ENCODE data around the gene OR5K2.

The OR5K2 gene

DNA sequence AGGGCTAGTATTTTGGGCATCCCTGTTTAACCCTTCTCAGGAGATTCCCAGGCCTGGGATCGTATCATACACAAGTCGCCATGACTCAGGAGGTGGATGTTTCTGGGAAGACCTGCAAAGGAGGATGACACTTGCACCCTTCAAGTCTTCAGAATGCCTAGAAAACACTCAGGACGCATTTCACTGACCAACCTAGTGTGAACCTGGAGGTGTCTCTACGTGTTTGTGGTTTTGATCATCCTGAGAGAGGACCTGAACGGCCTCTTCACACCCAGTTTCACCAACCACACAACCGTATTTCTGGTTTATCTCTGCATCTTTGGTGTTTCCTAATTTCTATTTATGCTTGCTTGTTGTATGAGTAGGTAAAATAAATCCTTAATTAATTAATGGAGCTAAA is 28.0 kb downstream of the OR5K2 start:
- no peak for DNase-seq

- no peak for DNase-seq
Observed at GRCh38 chr3:98528474-98529346, 31.2 kb downstream of the OR5K2 start.

- DNase-seq, result no peak
Observed at GRCh38 chr3:98529856-98530459, 32.5 kb downstream of the OR5K2 start.

DNA sequence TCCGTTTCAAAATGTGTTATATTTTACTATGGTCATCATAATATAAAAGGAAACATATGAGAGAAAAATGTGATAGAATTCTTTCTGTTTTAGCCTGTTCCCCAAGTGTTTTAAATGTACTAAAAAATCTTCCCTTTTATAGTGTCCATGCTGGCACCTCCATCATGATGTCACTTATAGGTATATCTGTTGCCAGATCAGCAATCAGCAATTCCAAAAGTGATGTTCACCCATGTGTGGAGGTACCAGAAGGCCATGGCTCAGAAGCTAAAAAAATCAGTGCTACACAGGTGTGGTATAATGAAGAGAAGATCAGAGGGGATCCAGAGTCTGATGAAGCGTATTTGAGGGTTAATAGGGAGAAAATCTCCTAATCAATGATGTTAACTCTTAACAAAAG is 33.2 kb downstream of the OR5K2 start:
- no peak for DNase-seq

DNA sequence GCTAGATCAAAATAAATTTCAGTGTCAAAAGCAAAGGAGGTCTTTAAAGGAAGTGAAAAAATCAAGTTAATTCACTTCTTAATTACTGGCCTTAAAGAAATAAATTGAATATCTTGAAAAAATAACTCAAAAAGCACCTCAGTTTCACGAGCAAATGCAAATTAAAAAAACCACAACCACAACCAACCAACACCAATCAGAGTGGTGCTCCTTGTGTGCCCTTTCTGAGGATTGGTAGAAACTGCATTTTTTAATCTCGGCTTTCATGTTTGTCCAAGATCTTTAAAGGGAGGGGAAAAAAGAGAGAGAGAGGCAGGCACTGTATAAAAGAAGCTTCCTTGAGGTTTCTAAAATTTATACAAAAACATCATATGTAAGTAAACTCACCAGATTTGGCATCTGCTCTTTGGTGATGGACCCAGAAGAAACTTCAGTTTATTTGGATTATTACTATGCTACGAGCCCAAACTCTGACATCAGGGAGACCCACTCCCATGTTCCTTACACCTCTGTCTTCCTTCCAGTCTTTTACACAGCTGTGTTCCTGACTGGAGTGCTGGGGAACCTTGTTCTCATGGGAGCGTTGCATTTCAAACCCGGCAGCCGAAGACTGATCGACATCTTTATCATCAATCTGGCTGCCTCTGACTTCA is 34.3 kb downstream of the OR5K2 start, which contains the start of gene GPR15:
TSS of gene GPR15 (plus strand) at position 357 of the 653 bp plus-strand sequence. CDS start at position 413, 56 bp downstream.
- DNase-seq, result no peak

- DNase-seq, result no peak
Observed at GRCh38 chr3:98532275-98532637, 34.8 kb downstream of the OR5K2 start.

GRCh38 chr3:98532709-98533571 is 35.5 kb downstream of the OR5K2 start:
- no peak for DNase-seq

GRCh38 chr3:98534168-98534567 is 36.7 kb downstream of the OR5K2 start:
- no peak for DNase-seq

DNA sequence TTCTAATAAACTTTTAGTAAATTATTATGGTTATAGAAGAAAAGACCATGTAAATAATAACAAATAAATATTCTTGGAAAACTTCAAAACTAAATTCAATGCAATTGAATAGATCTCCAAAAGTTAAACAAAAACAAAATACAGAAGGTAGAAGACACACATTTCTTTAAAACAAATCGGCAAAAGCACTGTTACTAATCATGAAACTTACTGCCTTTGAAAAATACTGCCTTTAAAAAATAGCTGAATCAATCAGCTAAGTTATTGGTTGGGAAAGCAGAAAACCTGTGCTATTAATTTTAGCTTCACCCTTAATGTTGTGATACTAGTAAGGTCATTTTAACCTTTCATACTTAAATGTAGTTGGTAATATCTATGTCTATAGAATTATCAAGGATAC is 37.3 kb downstream of the OR5K2 start:
- no peak for DNase-seq

DNA sequence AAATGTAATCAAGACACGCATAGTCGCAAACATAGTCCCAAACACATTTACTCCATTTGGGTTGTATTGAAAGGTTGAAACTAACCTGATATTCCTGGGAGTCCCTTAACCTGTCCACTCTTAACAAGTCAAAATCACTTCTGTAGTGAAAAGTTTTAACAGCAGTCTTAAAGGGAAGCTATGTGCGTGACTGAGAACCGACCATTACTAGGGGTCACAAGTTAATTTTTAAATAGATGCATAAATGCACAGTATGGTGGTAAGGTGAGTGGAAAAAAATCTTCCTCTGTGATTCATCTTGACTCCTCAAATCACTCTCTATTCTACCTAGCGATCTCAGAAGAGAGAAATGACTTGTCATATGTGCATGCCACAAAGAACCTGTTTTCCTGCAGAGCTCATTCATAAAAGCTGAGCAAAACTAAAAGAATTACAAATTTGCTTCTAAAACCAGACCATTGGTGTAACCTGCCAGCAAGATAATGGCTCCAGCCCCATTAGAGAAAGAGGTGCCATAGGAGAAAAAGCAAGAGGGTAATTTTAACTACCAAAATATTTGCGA is 39.1 kb downstream of the OR5K2 start:
- no peak for DNase-seq

DNA sequence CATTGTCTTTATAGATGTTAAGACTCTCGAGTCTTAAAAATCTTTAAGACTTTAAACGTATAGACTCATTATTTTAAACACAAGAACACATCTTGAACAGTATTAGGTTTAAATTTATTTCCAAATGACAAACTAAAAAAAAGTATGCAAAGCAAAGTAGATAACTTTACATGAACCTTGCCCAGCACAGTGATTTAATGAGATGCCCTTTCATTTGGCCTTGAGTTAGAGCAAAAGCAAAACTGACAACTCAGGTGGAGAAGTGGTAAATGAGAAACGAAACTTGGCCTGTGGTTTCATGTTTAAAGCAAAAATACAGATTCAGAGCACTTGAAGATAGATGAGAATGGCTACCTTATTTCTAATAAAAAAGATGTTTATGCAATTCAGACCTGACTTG is 42.9 kb downstream of the OR5K2 start:
- DNase-seq, result no peak

- DNase-seq, result no peak
Observed at GRCh38 chr3:98541695-98542094, 44.2 kb downstream of the OR5K2 start.

DNA sequence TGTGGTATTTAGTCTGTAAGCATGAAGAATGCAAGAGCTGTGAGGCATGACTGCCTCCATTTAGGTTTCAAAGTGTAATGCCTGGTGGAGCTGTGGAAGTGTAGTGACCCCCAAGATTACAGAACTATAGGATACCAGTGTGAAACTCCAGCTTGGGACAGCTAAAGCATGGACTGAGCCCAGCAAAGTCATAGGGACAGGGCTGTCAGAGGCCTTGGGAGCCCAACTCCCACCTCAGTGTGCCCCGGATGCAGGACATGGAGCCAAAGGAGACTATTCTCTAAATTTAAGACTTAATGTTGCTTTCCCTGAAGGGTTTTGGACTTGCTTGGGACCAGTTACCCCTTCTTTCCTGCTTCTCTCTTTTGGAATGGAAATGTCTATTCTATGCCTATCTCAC is 45.1 kb downstream of the OR5K2 start:
- DNase-seq, result no peak

GRCh38 chr3:98545940-98546339 is 48.5 kb downstream of the OR5K2 start:
- DNase-seq, result no peak

Data from SIG-M5 (cell line).